Psoas muscle (tissue), 8 donors: ENCODE data around the gene RANBP17. TPM values are rescaled to one million over a fixed set of nuclear protein-coding genes. Genes with fewer than 3 reads are reported as not detected.

ENCODE experiments used
- ATAC-seq, 4 donors: fragments of 200-7000 bp; cut with Tn5 transposase; one replicate each; pipeline ENCODE4 v1.9.1; 2020; ENCODE audit warnings: moderate library complexity in 3 of 4, mild to moderate bottlenecking in 2 of 4
- DNase-seq, 2 donors: peaks; one replicate each; pipeline ENCODE4 v3.0.0-alpha.2; 2020
- H3K27ac ChIP-seq: fragments of 200-600 bp; one replicate; pipeline ENCODE4 v1.8.0; 2022
- H3K27me3 ChIP-seq, 3 donors: fragments of 200-600 bp in 1 of 3; one replicate each; pipeline versions ENCODE4 v1.6.1 to v1.8.0; 2013 to 2022; ENCODE audit warnings: low read length in 2 of 3, mild to moderate bottlenecking in 2 of 3, moderate library complexity in 1 of 3; ENCODE audit not compliant: insufficient read depth in 3 of 3
- H3K36me3 ChIP-seq, 2 donors: fragments of 200-600 bp in 1 of 2; one replicate each; pipeline versions ENCODE4 v1.6.1 to v1.8.0; 2013 to 2022; ENCODE audit warnings: low read depth in 1 of 2, mild to moderate bottlenecking in 1 of 2, moderate library complexity in 1 of 2; ENCODE audit not compliant: insufficient read depth in 1 of 2
- H3K4me1 ChIP-seq: fragments of 200-600 bp; one replicate; pipeline ENCODE4 v1.8.0; 2022
- H3K4me3 ChIP-seq: fragments of 200-600 bp; one replicate; pipeline ENCODE4 v1.8.0; 2022; ENCODE audit warnings: mild to moderate bottlenecking
- H3K9me3 ChIP-seq: fragments of 200-600 bp; one replicate; pipeline ENCODE4 v1.8.0; 2022
- CTCF ChIP-seq: fragments of 200-600 bp; IDR thresholded peaks from one replicate; pipeline ENCODE4 v1.8.0; 2022; ENCODE audit warnings: antibody characterized with exemption
- WGBS, 3 donors: extraction: QIAGEN DNeasy Blood & Tissue Kit; methylation state at CpG; one replicate each; pipeline versions ENCODE4 v1.1.6 to v1.1.7; 2013; 5-methylcytosine and 5-hydroxymethylcytosine counted together
- intact Hi-C, 2 donors: fragments of 100-400 bp; cut with DNase I; formaldehyde crosslinking; loops; one replicate each; pipeline versions ENCODE4 v1.11.0 to v1.14.2; 2022
- polyA plus RNA-seq, 3 donors: library from polyadenylated mRNA; stranded (reverse); fragments of 200-250 nt; gene quantifications; one replicate each; pipeline ENCODE4 v1.2.3, GENCODE V29; 2013
- total RNA-seq, 4 donors: library from RNA; stranded (reverse); fragmentation: NEBNext Ultra II Directional in 2 of 4; extraction: Animal tissue kit (Norgen Biotek cat#: 25700) in 2 of 4; gene quantifications; one replicate each; pipeline versions ENCODE4 v1.2.1 to v1.2.4, GENCODE V29; 2021 to 2023
- donor health status: healthy with polysubstance abuse.
- donor health status: DM: no; HTN: no; CAD: no; lungs with moderate emphysema.
- donor health status: Bipolar disorder and iron deficiency.
- donor health status: healthy.
- donor health status: DM: yes; HTN: yes; CAD: no.
- donor health status: DM: no; HTN: no; CAD: no.
- donor health status: DM: no; HTN: no; CAD: no.
- donor health status: DM: yes; HTN: yes; CAD: no.

The RANBP17 gene
- total and polyA plus RNA-seq, 7 donors, result 0.03 to 3.2 (median 1.0) TPM

GRCh38 chr5:171316258-171317121 is 454.7 kb downstream of the RANBP17 start:
- intact Hi-C loops, result no loop called here
- WGBS, 3 donors, result 3 to 5% (median 4%) methylated on average over 63 to 66 of the region's 66 CpGs
- ATAC-seq (peak in 1 of 4 donors; percentile 21), DNase-seq (no peak)
- Histone ChIP-seq H3K4me1 (peaks cover 23% of the 10 kb centered on the region), H3K36me3 (no peaks in the 10 kb centered on the region), H3K27me3 (peaks cover 4 to 100% (median 58%) of the 10 kb centered on the region in 3 donors), H3K27ac (no peak overlapping the region), H3K9me3 (no peaks in the 10 kb centered on the region), H3K4me3 (peak overlapping the region; percentile 37)
- no peak for TF ChIP-seq CTCF

DNA sequence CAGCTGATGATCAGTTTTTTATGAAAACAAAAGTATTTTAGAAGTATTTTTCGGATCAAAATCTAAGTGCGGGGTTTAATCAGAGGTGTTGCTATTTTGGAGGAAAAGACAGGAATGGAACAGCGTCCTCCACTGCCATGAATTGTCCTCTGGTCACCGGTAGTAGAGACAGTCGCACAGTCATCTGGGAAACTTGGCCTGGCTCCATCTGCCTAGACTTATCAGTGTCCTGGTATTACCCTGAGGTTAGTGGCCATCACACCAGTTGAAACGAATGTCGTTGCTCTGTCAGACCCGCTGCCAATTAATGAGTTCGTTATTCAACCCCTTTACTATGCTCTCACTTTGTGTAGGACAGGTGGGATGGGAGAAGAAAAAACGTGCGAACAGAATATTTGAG is 455.4 kb downstream of the RANBP17 start:
- Histone ChIP-seq H3K27me3 (peaks cover 2 to 96% (median 59%) of the 10 kb centered on the region in 3 donors), H3K27ac (no peak overlapping the region), H3K4me3 (no peak overlapping the region), H3K4me1 (peaks cover 17% of the 10 kb centered on the region), H3K36me3 (no peaks in the 10 kb centered on the region), H3K9me3 (no peaks in the 10 kb centered on the region)
- WGBS, 3 donors, result 13 to 17% (median 13%) methylated on average over 11 of the region's 11 CpGs
- no peak for TF ChIP-seq CTCF
- no peak for ATAC-seq
- DNase-seq, result no peak
- intact Hi-C loops, result no loop called here

- 7 to 11% (median 8%) methylated on average over 9 of the region's 9 CpGs for WGBS, 3 donors
- Histone ChIP-seq H3K4me3 (no peak overlapping the region), H3K27ac (no peak overlapping the region), H3K4me1 (peaks cover 12% of the 10 kb centered on the region), H3K9me3 (no peaks in the 10 kb centered on the region), H3K27me3 (peaks cover 2 to 94% (median 54%) of the 10 kb centered on the region in 3 donors), H3K36me3 (no peaks in the 10 kb centered on the region)
- no peak for ATAC-seq
- DNase-seq, result no peak
- intact Hi-C loops, result no loop called here
- no peak for TF ChIP-seq CTCF
Measured at GRCh38 chr5:171318026-171318425, 456.2 kb downstream of the RANBP17 start.

DNA sequence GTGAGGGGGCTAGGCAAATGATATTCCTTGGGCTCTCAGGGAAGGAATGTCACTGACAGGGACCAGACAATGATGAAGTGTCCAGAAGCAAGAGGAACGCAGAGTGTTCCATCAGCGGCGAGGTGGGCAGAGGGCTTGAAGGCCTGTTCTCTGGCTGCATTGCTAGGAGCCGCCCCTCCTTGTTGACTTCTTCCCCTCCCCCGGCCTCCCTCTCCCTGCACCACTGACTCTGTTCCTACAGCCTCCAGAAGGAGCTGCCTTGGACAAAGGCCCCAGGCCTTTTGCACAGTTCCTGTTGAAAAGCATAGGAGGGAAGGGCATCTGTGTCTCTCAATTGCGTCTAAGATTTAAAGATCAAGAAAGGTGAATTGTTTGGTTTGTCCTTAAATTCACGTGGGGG is 459.6 kb downstream of the RANBP17 start:
- no peaks in the 10 kb centered on the region for H3K9me3 ChIP-seq
- no peak for ATAC-seq
- peaks cover 2 to 89% (median 31%) of the 10 kb centered on the region in 3 donors for H3K27me3 ChIP-seq
- H3K4me1 ChIP-seq, result peaks cover 5% of the 10 kb centered on the region
- 71 to 80% (median 73%) methylated on average over 7 of the region's 7 CpGs for WGBS, 3 donors
- no peak for DNase-seq
- no peaks in the 10 kb centered on the region for H3K36me3 ChIP-seq
- no peak for TF ChIP-seq CTCF
- no peak overlapping the region for H3K27ac ChIP-seq
- intact Hi-C loops, result no loop called here
- H3K4me3 ChIP-seq, result no peak overlapping the region
